Lower lobe of right lung (tissue), 2 donors: ENCODE measurements around the gene MARK4. TPM values are rescaled to one million over a fixed set of nuclear protein-coding genes. Genes with fewer than 3 reads are reported as not detected.

ENCODE experiments used
- ATAC-seq, 2 donors: fragments of 200-7000 bp; cut with Tn5 transposase; one replicate each; pipeline ENCODE4 v1.9.1; 2020 to 2022; ENCODE audit warnings: mild to moderate bottlenecking in 2 of 2, moderate library complexity in 2 of 2
- DNase-seq: peaks from one replicate; pipeline ENCODE4 v3.0.0-alpha.2; 2020
- H3K27ac ChIP-seq: fragments of 200-600 bp; one replicate; pipeline ENCODE4 v1.8.0; 2022
- H3K27me3 ChIP-seq: fragments of 200-600 bp; one replicate; pipeline ENCODE4 v1.8.0; 2022; ENCODE audit warnings: low read depth
- H3K36me3 ChIP-seq: fragments of 200-600 bp; one replicate; pipeline ENCODE4 v1.8.0; 2022; ENCODE audit warnings: mild to moderate bottlenecking
- H3K4me1 ChIP-seq: fragments of 200-600 bp; one replicate; pipeline ENCODE4 v1.8.0; 2022
- H3K4me3 ChIP-seq: fragments of 200-600 bp; one replicate; pipeline ENCODE4 v1.8.0; 2022; ENCODE audit warnings: mild to moderate bottlenecking
- H3K9me3 ChIP-seq: fragments of 200-600 bp; one replicate; pipeline ENCODE4 v1.8.0; 2022
- intact Hi-C: fragments of 100-400 bp; cut with DNase I; formaldehyde crosslinking; loops from one replicate; pipeline ENCODE4 v1.11.0; 2022
- total RNA-seq: library from RNA; stranded (reverse); fragmentation: NEBNext Ultra II Directional; extraction: Animal tissue kit (Norgen Biotek cat#: 25700); gene quantifications from one replicate; pipeline ENCODE4 v1.2.1, GENCODE V29; 2021
- TF ChIP-seq, protein P1 (sequence below): fragments of 200-600 bp; IDR thresholded peaks from one replicate; pipeline ENCODE4 v1.8.0; 2022; ENCODE audit warnings: antibody characterized with exemption, mild to moderate bottlenecking
- donor health status: DM: no; HTN: yes; CAD: no; lungs with severe emphysema.

Gene MARK4
- total RNA-seq, 1 donor from 2014 or later, result 32.5 TPM

GRCh38 chr19:45349126-45349415 lies 98.0 kb downstream of the MARK4 start:
- intact Hi-C loops, result no loop called here
- ATAC-seq, result no peak
- TF ChIP-seq, protein P1, sequence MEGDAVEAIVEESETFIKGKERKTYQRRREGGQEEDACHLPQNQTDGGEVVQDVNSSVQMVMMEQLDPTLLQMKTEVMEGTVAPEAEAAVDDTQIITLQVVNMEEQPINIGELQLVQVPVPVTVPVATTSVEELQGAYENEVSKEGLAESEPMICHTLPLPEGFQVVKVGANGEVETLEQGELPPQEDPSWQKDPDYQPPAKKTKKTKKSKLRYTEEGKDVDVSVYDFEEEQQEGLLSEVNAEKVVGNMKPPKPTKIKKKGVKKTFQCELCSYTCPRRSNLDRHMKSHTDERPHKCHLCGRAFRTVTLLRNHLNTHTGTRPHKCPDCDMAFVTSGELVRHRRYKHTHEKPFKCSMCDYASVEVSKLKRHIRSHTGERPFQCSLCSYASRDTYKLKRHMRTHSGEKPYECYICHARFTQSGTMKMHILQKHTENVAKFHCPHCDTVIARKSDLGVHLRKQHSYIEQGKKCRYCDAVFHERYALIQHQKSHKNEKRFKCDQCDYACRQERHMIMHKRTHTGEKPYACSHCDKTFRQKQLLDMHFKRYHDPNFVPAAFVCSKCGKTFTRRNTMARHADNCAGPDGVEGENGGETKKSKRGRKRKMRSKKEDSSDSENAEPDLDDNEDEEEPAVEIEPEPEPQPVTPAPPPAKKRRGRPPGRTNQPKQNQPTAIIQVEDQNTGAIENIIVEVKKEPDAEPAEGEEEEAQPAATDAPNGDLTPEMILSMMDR, result no peak

GRCh38 chr19:45349430-45349941 lies 98.4 kb downstream of the MARK4 start:
- ATAC-seq (no peak), DNase-seq (no peak)
- peaks cover 20% of the 10 kb centered on the region for H3K27me3 ChIP-seq
- no peak overlapping the region for H3K27ac ChIP-seq
- no peak overlapping the region for H3K4me3 ChIP-seq
- H3K4me1 ChIP-seq, result no peaks in the 10 kb centered on the region
- no peaks in the 10 kb centered on the region for H3K9me3 ChIP-seq
- peaks cover 34% of the 10 kb centered on the region for H3K36me3 ChIP-seq
- intact Hi-C loops, result no loop called here
- TF ChIP-seq, protein P1, result no peak

More at GRCh38 chr19:45349126-45349415, 98.0 kb downstream of the MARK4 start:
- Histone ChIP-seq H3K36me3 (peaks cover 32% of the 10 kb centered on the region), H3K4me1 (no peaks in the 10 kb centered on the region), H3K9me3 (no peaks in the 10 kb centered on the region), H3K27me3 (peaks cover 20% of the 10 kb centered on the region), H3K27ac (no peak overlapping the region), H3K4me3 (no peak overlapping the region)
- DNase-seq, result no peak

- H3K4me1 ChIP-seq, result no peaks in the 10 kb centered on the region
- no peak overlapping the region for H3K4me3 ChIP-seq
- ATAC-seq (no peak), DNase-seq (no peak)
- TF ChIP-seq, protein P1, result no peak
- intact Hi-C loops, result no loop called here
- no peaks in the 10 kb centered on the region for H3K9me3 ChIP-seq
- H3K36me3 ChIP-seq, result peaks cover 44% of the 10 kb centered on the region
- peaks cover 11% of the 10 kb centered on the region for H3K27me3 ChIP-seq
- no peak overlapping the region for H3K27ac ChIP-seq
These were observed 99.5 kb downstream of the MARK4 start for GRCh38 chr19:45350477-45351058.

- DNase-seq (no peak), ATAC-seq (no peak)
- Histone ChIP-seq H3K4me1 (no peaks in the 10 kb centered on the region), H3K36me3 (peaks cover 47% of the 10 kb centered on the region), H3K27me3 (peaks cover 2% of the 10 kb centered on the region), H3K9me3 (no peaks in the 10 kb centered on the region), H3K4me3 (no peak overlapping the region), H3K27ac (no peak overlapping the region)
- intact Hi-C loops, result no loop called here
- TF ChIP-seq, protein P1, result no peak
These were observed 100.4 kb downstream of the MARK4 start for GRCh38 chr19:45351401-45351952.

GRCh38 chr19:45352062-45352461 lies 101.0 kb downstream of the MARK4 start:
- Histone ChIP-seq H3K9me3 (no peaks in the 10 kb centered on the region), H3K27me3 (no peaks in the 10 kb centered on the region), H3K4me1 (no peaks in the 10 kb centered on the region), H3K36me3 (peaks cover 52% of the 10 kb centered on the region), H3K4me3 (no peak overlapping the region), H3K27ac (no peak overlapping the region)
- TF ChIP-seq, protein P1, result no peak
- intact Hi-C loops, result no loop called here
- DNase-seq, result no peak
- no peak for ATAC-seq
